ENCODE data around the gene RAD50.

Gene RAD50

DNA sequence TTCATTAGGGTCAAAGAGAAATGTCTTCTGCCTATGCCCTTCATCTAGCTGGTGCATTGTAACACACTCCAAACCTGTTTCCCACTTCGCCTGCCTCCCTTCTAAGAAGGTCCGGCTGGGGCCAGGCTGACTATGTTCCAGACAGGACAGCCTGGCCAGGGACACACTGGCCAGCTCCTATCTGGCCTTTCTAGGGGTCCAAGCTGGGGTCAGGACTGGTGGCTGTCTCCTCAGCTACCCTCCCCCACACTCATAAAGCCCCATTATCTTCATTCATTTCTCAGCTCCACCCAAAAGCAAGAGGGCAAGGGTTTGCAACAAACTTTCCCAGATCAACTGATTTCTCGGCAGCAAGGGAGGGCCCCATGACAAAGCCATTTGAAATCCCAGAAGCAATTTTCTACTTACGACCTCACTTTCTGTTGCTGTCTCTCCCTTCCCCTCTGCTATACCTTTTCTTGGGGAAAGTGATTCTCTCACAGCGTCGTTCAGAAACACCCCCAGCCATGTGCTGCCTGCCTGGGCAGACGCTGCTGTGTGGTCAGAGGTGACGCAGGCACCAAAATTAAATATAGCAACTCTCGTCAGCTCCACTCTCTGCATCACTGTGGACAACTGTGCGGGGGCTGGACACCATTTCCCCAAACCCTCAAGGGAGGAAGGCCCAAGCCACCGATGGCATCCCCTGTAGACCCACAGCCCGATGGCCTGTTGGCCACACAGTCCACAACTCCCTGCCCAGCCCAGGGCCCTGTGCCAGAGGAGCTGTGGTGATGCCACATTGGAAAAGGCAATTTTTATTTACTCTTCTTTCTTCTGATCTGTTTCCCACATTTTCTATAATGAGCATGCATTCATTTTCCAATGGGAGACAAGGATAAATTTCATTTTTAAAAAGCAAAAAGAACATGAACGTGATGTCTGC lies 107.3 kb downstream of the RAD50 start:
- no peak for DNase-seq
- TF ChIP-seq, protein P1, sequence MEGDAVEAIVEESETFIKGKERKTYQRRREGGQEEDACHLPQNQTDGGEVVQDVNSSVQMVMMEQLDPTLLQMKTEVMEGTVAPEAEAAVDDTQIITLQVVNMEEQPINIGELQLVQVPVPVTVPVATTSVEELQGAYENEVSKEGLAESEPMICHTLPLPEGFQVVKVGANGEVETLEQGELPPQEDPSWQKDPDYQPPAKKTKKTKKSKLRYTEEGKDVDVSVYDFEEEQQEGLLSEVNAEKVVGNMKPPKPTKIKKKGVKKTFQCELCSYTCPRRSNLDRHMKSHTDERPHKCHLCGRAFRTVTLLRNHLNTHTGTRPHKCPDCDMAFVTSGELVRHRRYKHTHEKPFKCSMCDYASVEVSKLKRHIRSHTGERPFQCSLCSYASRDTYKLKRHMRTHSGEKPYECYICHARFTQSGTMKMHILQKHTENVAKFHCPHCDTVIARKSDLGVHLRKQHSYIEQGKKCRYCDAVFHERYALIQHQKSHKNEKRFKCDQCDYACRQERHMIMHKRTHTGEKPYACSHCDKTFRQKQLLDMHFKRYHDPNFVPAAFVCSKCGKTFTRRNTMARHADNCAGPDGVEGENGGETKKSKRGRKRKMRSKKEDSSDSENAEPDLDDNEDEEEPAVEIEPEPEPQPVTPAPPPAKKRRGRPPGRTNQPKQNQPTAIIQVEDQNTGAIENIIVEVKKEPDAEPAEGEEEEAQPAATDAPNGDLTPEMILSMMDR (IDR thresholded peaks at IDR 0.05; ENCODE audit: low read depth, low read length, missing control alignments) = no peak
- Histone ChIP-seq H3K4me3 (ENCODE audit: low read depth, low read length) (no peak overlapping the region), H3K27me3 (replicated peaks) (no peaks in the 10 kb centered on the region), H3K27ac (no peak overlapping the region), H3K36me3 (replicated peaks) (no peaks in the 10 kb centered on the region)
- in situ Hi-C loops (cut with HindIII; ENCODE audit: low pct_ligation_motif_present, low sequenced_read_pairs) = no loop called here

- no peaks in the 10 kb centered on the region for H3K27me3 ChIP-seq (replicated peaks)
- no peaks in the 10 kb centered on the region for H3K36me3 ChIP-seq (replicated peaks)
- TF ChIP-seq, protein P1 (IDR thresholded peaks at IDR 0.05; ENCODE audit: low read depth, low read length, missing control alignments) = no peak
- in situ Hi-C loops (cut with HindIII; ENCODE audit: low pct_ligation_motif_present, low sequenced_read_pairs) = no loop called here
- H3K4me3 ChIP-seq (ENCODE audit: low read depth, low read length) = no peak overlapping the region
- H3K27ac ChIP-seq = no peak overlapping the region
- no peak for DNase-seq
Measured at GRCh38 chr5:132664696-132665209, 108.0 kb downstream of the RAD50 start.

DNA sequence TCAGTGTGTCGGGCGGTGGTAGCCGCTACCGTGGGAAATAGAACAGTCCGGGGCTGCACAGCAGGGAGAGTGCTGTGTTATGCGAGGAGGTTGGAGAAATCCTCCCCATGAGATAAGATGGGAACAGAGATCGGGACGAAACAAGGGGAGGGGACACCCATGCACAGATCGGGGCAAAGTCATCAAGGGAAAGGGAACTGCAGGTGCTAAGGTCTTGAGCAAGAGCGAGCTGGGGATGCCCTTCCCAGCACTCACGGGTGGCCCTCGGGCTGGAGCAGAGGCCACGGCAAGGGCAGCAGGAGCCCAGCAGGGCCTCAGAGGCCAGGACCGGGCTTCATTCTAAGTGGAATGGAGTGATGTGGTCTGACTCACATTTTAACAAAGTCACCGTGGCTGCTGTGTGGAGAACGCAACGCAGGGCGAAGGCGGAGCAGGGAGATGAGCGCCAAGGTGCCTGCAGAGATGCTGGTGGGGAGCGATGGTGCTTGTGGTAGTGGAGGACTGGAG lies 108.8 kb downstream of the RAD50 start:
- no peak for DNase-seq
- no peak overlapping the region for H3K4me3 ChIP-seq (ENCODE audit: low read depth, low read length)
- H3K27me3 ChIP-seq (replicated peaks) = no peaks in the 10 kb centered on the region
- no peaks in the 10 kb centered on the region for H3K36me3 ChIP-seq (replicated peaks)
- in situ Hi-C loops (cut with HindIII; ENCODE audit: low pct_ligation_motif_present, low sequenced_read_pairs) = no loop called here
- TF ChIP-seq, protein P1 (IDR thresholded peaks at IDR 0.05; ENCODE audit: low read depth, low read length, missing control alignments) = no peak
- H3K27ac ChIP-seq = no peak overlapping the region

DNA sequence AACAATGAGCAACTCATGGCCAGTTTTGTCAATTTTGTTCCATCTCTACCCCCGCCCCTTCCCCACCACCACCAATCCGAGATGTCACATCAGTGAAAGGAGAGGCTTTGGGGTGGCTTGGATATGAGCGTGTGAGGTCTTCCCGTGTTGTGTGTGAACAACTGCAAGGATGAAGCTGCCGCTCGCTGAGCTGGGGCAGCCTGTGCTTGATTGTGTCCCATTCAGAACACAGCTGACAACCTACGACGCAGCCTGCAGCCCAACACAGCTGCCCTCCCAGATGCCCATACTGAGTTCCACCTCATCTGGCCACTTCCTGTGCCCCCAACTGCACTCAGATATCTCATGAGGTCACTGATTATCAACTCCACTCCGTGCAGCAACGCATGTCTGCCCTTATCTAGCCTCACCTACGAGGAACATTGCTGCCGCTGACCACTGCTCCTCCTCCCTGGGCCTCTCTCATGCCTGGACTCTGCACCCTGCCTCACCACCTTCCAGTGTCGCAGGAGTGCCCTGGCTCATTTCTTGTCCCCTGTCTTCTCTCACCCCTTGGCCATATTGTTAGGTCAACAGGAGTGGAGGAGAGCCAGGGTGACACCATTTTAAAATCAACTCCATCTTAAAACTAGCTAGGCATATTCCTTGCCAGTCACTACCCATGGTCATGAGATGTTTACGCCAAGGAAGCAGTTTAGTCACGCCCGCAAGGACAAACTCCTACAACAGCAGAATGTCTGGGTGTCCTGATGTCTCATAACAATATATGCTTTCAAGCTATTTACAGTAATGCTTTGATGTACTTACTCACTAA lies 109.7 kb downstream of the RAD50 start:
- no peaks in the 10 kb centered on the region for H3K27me3 ChIP-seq (replicated peaks)
- no peak overlapping the region for H3K4me3 ChIP-seq (ENCODE audit: low read depth, low read length)
- H3K27ac ChIP-seq = no peak overlapping the region
- TF ChIP-seq, protein P1 (IDR thresholded peaks at IDR 0.05; ENCODE audit: low read depth, low read length, missing control alignments) = no peak
- in situ Hi-C loops (cut with HindIII; ENCODE audit: low pct_ligation_motif_present, low sequenced_read_pairs) = no loop called here
- DNase-seq = no peak
- H3K36me3 ChIP-seq (replicated peaks) = no peaks in the 10 kb centered on the region

- TF ChIP-seq, protein P1 (IDR thresholded peaks at IDR 0.05; ENCODE audit: low read depth, low read length, missing control alignments) = no peak
- no peaks in the 10 kb centered on the region for H3K27me3 ChIP-seq (replicated peaks)
- H3K27ac ChIP-seq = no peak overlapping the region
- in situ Hi-C loops (cut with HindIII; ENCODE audit: low pct_ligation_motif_present, low sequenced_read_pairs) = no loop called here
- no peak for DNase-seq
- no peaks in the 10 kb centered on the region for H3K36me3 ChIP-seq (replicated peaks)
- H3K4me3 ChIP-seq (ENCODE audit: low read depth, low read length) = no peak overlapping the region
Measured at GRCh38 chr5:132667309-132667708, 110.5 kb downstream of the RAD50 start.
